OCI-LY7 (cell line): ENCODE data around the gene BTBD18. TPM values are rescaled to one million over a fixed set of nuclear protein-coding genes. Genes with fewer than 3 reads are reported as not detected.

Experiments used
- Bru-seq: library from RNA; stranded (reverse); fragments of 400-500 nt; gene quantifications from one replicate; lab custom pipeline; 2021; lab: Mats Ljungman, UMichigan
- BruChase-seq, 2 experiments: library from RNA; stranded (reverse); fragments of 400-500 nt; gene quantifications; one replicate each; lab custom pipeline; 2021; lab: Mats Ljungman, UMichigan
- BruUV-seq: library from RNA; stranded (reverse); fragments of 400-500 nt; replicated peaks from 2 replicates; lab custom pipeline; 2021; lab: Mats Ljungman, UMichigan
- CTCF ChIA-PET: fragments of 300-600 bp; sonication (Branson Sonifier 250); formaldehyde crosslinking; loops from one replicate; lab custom pipeline; 2022; ENCODE audit warnings: antibody characterized with exemption; ENCODE audit not compliant: unreplicated experiment; lab: Charles Lee
- POLR2A ChIA-PET: fragments of 300-600 bp; sonication (Branson Sonifier 250); formaldehyde crosslinking; loops from one replicate; lab custom pipeline; 2022; ENCODE audit warnings: antibody characterized with exemption; lab: Charles Lee
- DNase-seq: peaks from one replicate; pipeline ENCODE4 v3.0.0-alpha.2; 2015; ENCODE audit warnings: low spot score
- H2AFZ ChIP-seq: fragments of 200-600 bp; sonication (generic), shearing (Covaris generic); 2 replicates; pipeline ENCODE4 v1.6.1; 2014; ENCODE audit warnings: mild to moderate bottlenecking, antibody characterized with exemption, low read length, moderate library complexity
- H3K27ac ChIP-seq: fragments of 200-600 bp; sonication (generic); 2 replicates; pipeline ENCODE4 v1.5.1; 2014; ENCODE audit warnings: mixed run types, low read depth, mild to moderate bottlenecking, moderate library complexity, low read length, inconsistent platforms; ENCODE audit not compliant: poor library complexity, severe bottlenecking
- H3K36me3 ChIP-seq: fragments of 200-600 bp; sonication (generic); 2 replicates; pipeline ENCODE4 v1.6.1; 2014; ENCODE audit warnings: mild to moderate bottlenecking, antibody characterized with exemption, low read length, moderate library complexity, mixed read lengths; ENCODE audit not compliant: insufficient read depth
- H3K4me1 ChIP-seq: fragments of 200-600 bp; sonication (generic); 2 replicates; pipeline ENCODE4 v1.5.1; 2014; ENCODE audit warnings: mild to moderate bottlenecking, low read length; ENCODE audit not compliant: insufficient read depth, poor library complexity, severe bottlenecking
- H3K4me2 ChIP-seq: fragments of 200-600 bp; sonication (generic); 2 replicates; pipeline ENCODE4 v1.6.1; 2014; ENCODE audit warnings: mild to moderate bottlenecking, low read length
- H3K4me3 ChIP-seq: fragments of 200-600 bp; sonication (generic); 2 replicates; pipeline ENCODE4 v1.5.1; 2014; ENCODE audit warnings: mild to moderate bottlenecking, low read depth, low read length; ENCODE audit not compliant: poor library complexity, severe bottlenecking
- H3K79me2 ChIP-seq: fragments of 200-600 bp; sonication (generic); 2 replicates; pipeline ENCODE4 v1.6.1; 2016; ENCODE audit warnings: low read depth, mild to moderate bottlenecking, low read length, moderate library complexity, mixed read lengths; ENCODE audit not compliant: insufficient read depth
- H3K9me2 ChIP-seq: fragments of 200-600 bp; sonication (generic); 2 replicates; pipeline ENCODE4 v1.6.1; 2016; ENCODE audit warnings: mild to moderate bottlenecking, low read length, mixed read lengths; ENCODE audit not compliant: insufficient read depth
- H3K9me3 ChIP-seq: fragments of 200-600 bp; sonication (generic); 2 replicates; pipeline ENCODE4 v1.6.1; 2014; ENCODE audit warnings: mild to moderate bottlenecking, mixed run types, low read length, mixed read lengths
- H4K20me1 ChIP-seq: fragments of 200-600 bp; sonication (generic); 2 replicates; pipeline ENCODE4 v1.6.1; 2014; ENCODE audit warnings: mild to moderate bottlenecking, antibody characterized with exemption, low read length, moderate library complexity, mixed read lengths; ENCODE audit not compliant: insufficient read depth
- EZH2phosphoT487 ChIP-seq: fragments of 200-600 bp; sonication (generic); IDR thresholded peaks from 2 replicates; pipeline ENCODE4 v1.6.1; 2018; ENCODE audit warnings: low read depth, borderline replicate concordance, mild to moderate bottlenecking, mixed run types, antibody characterized with exemption, low read length, moderate library complexity, mixed read lengths
- intact Hi-C: fragments of 100-400 bp; cut with micrococcal nuclease; formaldehyde crosslinking; loops from one replicate; pipeline ENCODE4 v1.10.0; 2022; ENCODE audit not compliant: unreplicated experiment
- long read RNA-seq: library from polyadenylated mRNA; stranded (forward); transcript quantifications from one replicate; pipeline ENCODE4 v2.0.0, GENCODE V29; 2022
- total RNA-seq, 2 experiments: library from RNA; depleted of rRNA in 1 of 2; stranded (reverse); fragments of >200 nt in 1 of 2; shearing (Covaris generic) in 1 of 2; gene quantifications; 2 replicates each; pipeline ENCODE4 v1.2.3, GENCODE V29; 2014 to 2022
- TF ChIP-seq, protein P1 (sequence below): fragments of 200-600 bp; sonication (generic); conservative IDR thresholded peaks from 2 replicates; pipeline ENCODE4 v1.5.1; 2014; ENCODE audit warnings: mild to moderate bottlenecking, antibody characterized with exemption, low read length, moderate library complexity, mixed read lengths

Gene BTBD18
- total RNA-seq (2014; rRNA removed; shearing (Covaris generic)) (not detected in 2 replicates), total RNA-seq (2022) (not detected in 2 replicates), Bru-seq, nascent RNA (not detected), BruChase-seq, experiment 1, labeled RNA remaining after a 6-hour chase (not detected), BruChase-seq, experiment 2, labeled RNA remaining after a 2-hour chase (percentile 10 among the genes with signal in this experiment)
- long read RNA-seq, result 0 reads

- Histone ChIP-seq H4K20me1 (no peaks in the 10 kb centered on the region), H3K4me1 (no peaks in the 10 kb centered on the region), H3K36me3 (peaks cover 13% of the 10 kb centered on the region), H3K9me3 (no peaks in the 10 kb centered on the region), H3K4me3 (no peak within 1 kb of the TSS), H3K79me2 (no peaks in the 10 kb centered on the region), H3K27ac (no peak within 1 kb of the TSS), H3K4me2 (no peak within 1 kb of the TSS), H3K9me2 (no peaks in the 10 kb centered on the region), H2AFZ (no peak within 1 kb of the TSS)
- ChIA-PET CTCF (no interaction called here), POLR2A (interaction anchor here (0.7 to 1.2 kb wide), 2 partner anchors 49 to 115 kb away, joined by 3 to 4 read pairs; no protein-coding TSS in a partner anchor)
- BruUV-seq, result no TSS peak
- peak; percentile 41 for DNase-seq
- TF ChIP-seq, protein P1, sequence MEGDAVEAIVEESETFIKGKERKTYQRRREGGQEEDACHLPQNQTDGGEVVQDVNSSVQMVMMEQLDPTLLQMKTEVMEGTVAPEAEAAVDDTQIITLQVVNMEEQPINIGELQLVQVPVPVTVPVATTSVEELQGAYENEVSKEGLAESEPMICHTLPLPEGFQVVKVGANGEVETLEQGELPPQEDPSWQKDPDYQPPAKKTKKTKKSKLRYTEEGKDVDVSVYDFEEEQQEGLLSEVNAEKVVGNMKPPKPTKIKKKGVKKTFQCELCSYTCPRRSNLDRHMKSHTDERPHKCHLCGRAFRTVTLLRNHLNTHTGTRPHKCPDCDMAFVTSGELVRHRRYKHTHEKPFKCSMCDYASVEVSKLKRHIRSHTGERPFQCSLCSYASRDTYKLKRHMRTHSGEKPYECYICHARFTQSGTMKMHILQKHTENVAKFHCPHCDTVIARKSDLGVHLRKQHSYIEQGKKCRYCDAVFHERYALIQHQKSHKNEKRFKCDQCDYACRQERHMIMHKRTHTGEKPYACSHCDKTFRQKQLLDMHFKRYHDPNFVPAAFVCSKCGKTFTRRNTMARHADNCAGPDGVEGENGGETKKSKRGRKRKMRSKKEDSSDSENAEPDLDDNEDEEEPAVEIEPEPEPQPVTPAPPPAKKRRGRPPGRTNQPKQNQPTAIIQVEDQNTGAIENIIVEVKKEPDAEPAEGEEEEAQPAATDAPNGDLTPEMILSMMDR, result peak; percentile 72
- no peak for TF ChIP-seq EZH2phosphoT487
- intact Hi-C loops, result no loop called here
Measured at GRCh38 chr11:57751676-57752253, at the start of gene BTBD18. Gene BTBD18 (minus strand): TSS chr11:57751819. CDS start chr11:57751188, 631 bp downstream.

GRCh38 chr11:57801183-57801485 is 49.5 kb upstream of the BTBD18 start:
- no peak overlapping the region for H3K27ac ChIP-seq
- H3K4me2 ChIP-seq, result peak overlapping the region; percentile 27; the same call in 1 of the 2 replicates
- POLR2A ChIA-PET, result interaction anchor here (0.7 to 1.8 kb wide), 10 partner anchors 13 to 370 kb away, joined by 3 to 8 read pairs (median 3); partner anchors contain the start of gene BTBD18

More at GRCh38 chr11:57801183-57801485, 49.5 kb upstream of the BTBD18 start:
- H3K36me3 ChIP-seq, result no peaks in the 10 kb centered on the region
- no peaks in the 10 kb centered on the region for H4K20me1 ChIP-seq
- DNase-seq, result peak; percentile 9
- H3K9me2 ChIP-seq, result no peaks in the 10 kb centered on the region
- CTCF ChIA-PET, result interaction anchor here (1.0 to 1.9 kb wide), 4 partner anchors 17 to 233 kb away, joined by 3 to 7 read pairs (median 4); partner anchors contain the start of gene UBE2L6
- TF ChIP-seq EZH2phosphoT487, result no peak
- TF ChIP-seq, protein P1, result no peak
- intact Hi-C loops, result loop anchor here (2.0 to 5.0 kb wide), 4 partner anchors 134 to 344 kb away; no protein-coding TSS in a partner anchor
- H3K9me3 ChIP-seq, result no peaks in the 10 kb centered on the region
- peak overlapping the region; percentile 94 for H2AFZ ChIP-seq
- peaks cover 12% of the 10 kb centered on the region for H3K4me1 ChIP-seq
- H3K79me2 ChIP-seq, result no peaks in the 10 kb centered on the region
- BruUV-seq, result TSS peak; percentile 57
- H3K4me3 ChIP-seq, result no peak overlapping the region
